Endodermal cell (in vitro differentiated cells): Measurements from ENCODE around the gene EIF4A3. TPM values are rescaled to one million over a fixed set of nuclear protein-coding genes. Genes with fewer than 3 reads are reported as not detected.

Experiments
- DNase-seq: peaks from one replicate; pipeline ENCODE4 v3.0.0-alpha.2; 2017
- H3K27ac ChIP-seq: 2 replicates; pipeline ENCODE4 v1.5.1; 2013; ENCODE audit warnings: mild to moderate bottlenecking, low read depth, low read length, moderate library complexity
- H3K27me3 ChIP-seq: 2 replicates; pipeline ENCODE4 v1.6.1; 2013; ENCODE audit warnings: mild to moderate bottlenecking, low read length, moderate library complexity; ENCODE audit not compliant: insufficient read depth, control insufficient read depth, poor library complexity, severe bottlenecking
- H3K36me3 ChIP-seq: 2 replicates; pipeline ENCODE4 v1.7.0; 2013; ENCODE audit warnings: mild to moderate bottlenecking, low read length, moderate library complexity; ENCODE audit not compliant: control insufficient read depth, insufficient read depth
- H3K4me1 ChIP-seq: one replicate; pipeline ENCODE4 v1.7.0; 2013; ENCODE audit warnings: low read length; ENCODE audit not compliant: control insufficient read depth, insufficient read depth
- H3K4me3 ChIP-seq: 2 replicates; pipeline ENCODE4 v1.5.1; 2013; ENCODE audit warnings: mild to moderate bottlenecking, low read length, moderate library complexity
- H3K9ac ChIP-seq: 2 replicates; pipeline ENCODE4 v1.6.1; 2013; ENCODE audit warnings: mild to moderate bottlenecking, low read length, moderate library complexity; ENCODE audit not compliant: poor library complexity, severe bottlenecking; ENCODE audit errors: extremely low read depth
- H3K9me3 ChIP-seq: 2 replicates; pipeline ENCODE4 v1.6.1; 2013; ENCODE audit warnings: mild to moderate bottlenecking, low read length, moderate library complexity; ENCODE audit not compliant: control insufficient read depth
- H3K27ac Mint-ChIP-seq: 2 replicates; pipeline ENCODE4 v1.8.0; 2020; ENCODE audit warnings: mixed read lengths
- H3K27me3 Mint-ChIP-seq: 2 replicates; pipeline ENCODE4 v1.8.0; 2021; ENCODE audit warnings: mild to moderate bottlenecking, mixed read lengths; ENCODE audit not compliant: insufficient read depth
- H3K36me3 Mint-ChIP-seq: 2 replicates; pipeline ENCODE4 v1.8.0; 2020; ENCODE audit warnings: low read depth, mixed read lengths
- H3K4me1 Mint-ChIP-seq: 2 replicates; pipeline ENCODE4 v1.8.0; 2020; ENCODE audit warnings: mixed read lengths
- H3K4me3 Mint-ChIP-seq: 2 replicates; pipeline ENCODE4 v1.8.0; 2020; ENCODE audit warnings: mild to moderate bottlenecking, moderate library complexity, mixed read lengths
- H3K9me3 Mint-ChIP-seq: 2 replicates; pipeline ENCODE4 v1.8.0; 2020; ENCODE audit warnings: mild to moderate bottlenecking, mixed read lengths
- CTCF ChIP-seq: fragments of 200-600 bp; sonication (generic); conservative IDR thresholded peaks from 2 replicates; pipeline ENCODE4 v1.5.0; 2021; ENCODE audit warnings: antibody characterized with exemption, mild to moderate bottlenecking
- WGBS, 2 experiments: methylation state at CpG; one replicate each; pipeline versions ENCODE4 v1.1.5 to v1.1.7; 2013; ENCODE audit warnings: missing lambda C conversion rate in 2 of 2, mixed read lengths in 1 of 2; ENCODE audit not compliant: insufficient coverage in 1 of 2, insufficient read length in 1 of 2; 5-methylcytosine and 5-hydroxymethylcytosine counted together
- total RNA-seq, 2 donors: library from RNA; stranded (reverse); fragmentation: NEBNext Ultra II Directional in 1 of 2; extraction: Animal tissue kit (Norgen Biotek cat#: 25700) in 1 of 2; gene quantifications; 2 replicates in 1 of 2; 3 replicates in 1 of 2; pipeline ENCODE4 v1.2.1, GENCODE V29; 2021

The EIF4A3 gene
- total RNA-seq, 2 donors from 2014 or later: 107 to 110 TPM

GRCh38 chr17:80132906-80133625, 13.9 kb downstream of the EIF4A3 start:
- TF ChIP-seq CTCF: no peak
- Histone ChIP-seq H3K4me3 (no peak overlapping the region), H3K27ac (no peak overlapping the region), H3K9ac (no peak overlapping the region), H3K9me3 (no peaks in the 10 kb centered on the region), H3K4me1 (no peaks in the 10 kb centered on the region), H3K27me3 (no peaks in the 10 kb centered on the region), H3K36me3 (peaks cover 51% of the 10 kb centered on the region)
- Mint-ChIP-seq H3K4me1 (peaks cover 1% of the 10 kb centered on the region), H3K36me3 (peaks cover 51% of the 10 kb centered on the region), H3K4me3 (no peak overlapping the region), H3K27me3 (no peaks in the 10 kb centered on the region), H3K27ac (no peak overlapping the region), H3K9me3 (no peaks in the 10 kb centered on the region)
- WGBS, 2 experiments: 96 to 100% methylated on average over 4 to 5 of the region's 5 CpGs
- DNase-seq: no peak

- H3K9me3 Mint-ChIP-seq: no peaks in the 10 kb centered on the region
- Histone ChIP-seq H3K4me1 (no peaks in the 10 kb centered on the region), H3K9me3 (no peaks in the 10 kb centered on the region), H3K27me3 (no peaks in the 10 kb centered on the region), H3K4me3 (no peak overlapping the region), H3K9ac (no peak overlapping the region), H3K27ac (no peak overlapping the region), H3K36me3 (peaks cover 32% of the 10 kb centered on the region)
- no peak for DNase-seq
- whole genome bisulfite sequencing, 2 experiments: 93 to 95% methylated on average over 2 to 3 of the region's 3 CpGs
- H3K36me3 Mint-ChIP-seq: peaks cover 33% of the 10 kb centered on the region
- TF ChIP-seq CTCF: no peak
- peaks cover 1% of the 10 kb centered on the region for H3K4me1 Mint-ChIP-seq
- H3K4me3 Mint-ChIP-seq: no peak overlapping the region
- no peaks in the 10 kb centered on the region for H3K27me3 Mint-ChIP-seq
- no peak overlapping the region for H3K27ac Mint-ChIP-seq
Observed at GRCh38 chr17:80130992-80131391, 15.9 kb downstream of the EIF4A3 start.

- Mint-ChIP-seq H3K36me3 (peaks cover 16% of the 10 kb centered on the region), H3K27me3 (no peaks in the 10 kb centered on the region), H3K4me3 (no peak overlapping the region), H3K4me1 (peaks cover 9% of the 10 kb centered on the region), H3K9me3 (no peaks in the 10 kb centered on the region), H3K27ac (no peak overlapping the region)
- peaks cover 5% of the 10 kb centered on the region for H3K4me1 ChIP-seq
- TF ChIP-seq CTCF: no peak
- peaks cover 14% of the 10 kb centered on the region for H3K36me3 ChIP-seq
- no peaks in the 10 kb centered on the region for H3K9me3 ChIP-seq
- no peak overlapping the region for H3K9ac ChIP-seq
- H3K27ac ChIP-seq: no peak overlapping the region
- no peaks in the 10 kb centered on the region for H3K27me3 ChIP-seq
- H3K4me3 ChIP-seq: no peak overlapping the region
- WGBS, 2 experiments: 56 to 62% methylated on average over 4 of the region's 4 CpGs
- DNase-seq: no peak
Observed at GRCh38 chr17:80129006-80129565, 17.8 kb downstream of the EIF4A3 start.
